GM20000 (cell line): ENCODE measurements around the gene TENT4B.

Experiments used
- DNase-seq: peaks from one replicate; pipeline ENCODE4 v3.0.0; 2012; ENCODE audit warnings: low spot score
- CTCF ChIP-seq: IDR thresholded peaks from 2 replicates; pipeline ENCODE4 v1.5.1; 2012; ENCODE audit warnings: mild to moderate bottlenecking, control low read depth; ENCODE audit errors: extremely low read depth, missing control alignments

TENT4B gene

GRCh38 chr16:50260206-50261159, 107.4 kb downstream of the TENT4B start:
- no peak for DNase-seq
- no peak for TF ChIP-seq CTCF

- DNase-seq = no peak
- no peak for TF ChIP-seq CTCF
Observed at GRCh38 chr16:50261160-50261706, 108.1 kb downstream of the TENT4B start.

- DNase-seq = no peak
- TF ChIP-seq CTCF = no peak
Observed at GRCh38 chr16:50261707-50262235, 108.7 kb downstream of the TENT4B start.

GRCh38 chr16:50263060-50263909, 110.2 kb downstream of the TENT4B start:
- no peak for TF ChIP-seq CTCF
- no peak for DNase-seq

GRCh38 chr16:50263940-50264929, 111.1 kb downstream of the TENT4B start:
- no peak for DNase-seq

More at GRCh38 chr16:50263940-50264929, 111.1 kb downstream of the TENT4B start:
- no peak for TF ChIP-seq CTCF
